ENCODE results near the gene PTGER1. TPM values are rescaled to one million over a fixed set of nuclear protein-coding genes. Genes with fewer than 3 reads are reported as not detected.
A peak's percentile ranks its signal among the peaks of the same experiment; 100 is the strongest.

PTGER1 gene
- total and polyA plus RNA-seq, 9 of the 15 experiments (the other 6 are each of a cell fraction or from before 2014, with no cell fraction given), result 0.06 to 0.36 (median 0.31) TPM; not detected in 5

DNA sequence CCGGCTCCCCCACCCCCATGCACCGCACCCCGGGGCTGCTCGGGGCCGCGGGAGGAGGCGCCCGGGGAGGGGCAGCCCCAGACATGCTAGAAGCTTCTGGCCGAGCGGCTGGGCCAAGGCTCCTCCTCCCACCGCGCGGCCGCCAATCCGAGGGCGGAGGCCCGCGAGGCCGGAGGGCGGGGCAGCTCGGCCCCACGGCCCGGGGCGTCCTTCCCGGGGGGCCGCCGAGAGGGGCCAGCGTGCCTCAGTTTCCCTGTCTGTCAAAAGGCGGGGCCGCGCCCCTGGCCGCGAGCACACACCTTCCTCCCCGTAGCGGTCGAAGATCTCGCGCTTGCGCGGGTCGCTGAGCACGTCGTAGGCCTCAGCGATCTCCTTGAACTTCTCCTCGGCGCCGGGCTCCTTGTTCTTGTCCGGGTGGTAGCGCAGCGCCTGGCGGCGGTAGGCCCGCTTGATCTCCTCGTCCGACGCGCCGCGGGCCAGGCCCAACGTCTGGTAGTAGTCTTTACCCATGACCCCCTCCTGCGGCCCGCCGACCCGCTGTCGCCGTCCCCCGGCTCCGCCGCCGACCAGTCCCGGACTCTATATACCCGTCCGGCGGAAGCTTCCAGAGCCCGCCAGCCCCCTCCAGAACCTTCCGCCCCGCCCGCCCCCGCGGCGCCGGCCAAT is 42.8 kb upstream of the PTGER1 start, which contains the start of gene DNAJB1 (continued):
- TF ChIP-seq CBX3 (IDR thresholded peaks at IDR 0.05; ENCODE audit: borderline replicate concordance in 1 of 2, low read length in 2 of 2) (no peak), ZNF197 (CRISPR knock-in tag; IDR thresholded peaks at IDR 0.05; ENCODE audit: low read depth) (no peak), HDAC6 (IDR thresholded peaks at IDR 0.05; ENCODE audit: low read depth, low read length) (no peak), GATAD2B (IDR thresholded peaks at IDR 0.05; ENCODE audit: borderline replicate concordance) (peak; percentile 78; the same call in 1 of the 2 replicates), SRSF3 (IDR thresholded peaks at IDR 0.05; ENCODE audit: insufficient read depth, low read length) (no peak), SRSF1 (IDR thresholded peaks at IDR 0.05; ENCODE audit: low read depth, low read length) (no peak), DACH1 (IDR thresholded peaks at IDR 0.05; ENCODE audit: partially characterized antibody) (no peak), NCOA1 (IDR thresholded peaks at IDR 0.05; ENCODE audit: low read depth) (peak; percentile 43; the same call in 1 of the 2 replicates), E2F3 (CRISPR knock-in tag; IDR thresholded peaks at IDR 0.05) (no peak), ELF2 (CRISPR knock-in tag; IDR thresholded peaks at IDR 0.05) (no peak), TOE1 (IDR thresholded peaks at IDR 0.05; ENCODE audit: borderline replicate concordance) (no peak), TOE1 (CRISPR knock-in tag; IDR thresholded peaks at IDR 0.05; ENCODE audit: borderline replicate concordance, low read depth) (peak; percentile 83), RBM15 (IDR thresholded peaks at IDR 0.05; ENCODE audit: insufficient read depth, low read length) (no peak), CHD1 (IDR thresholded peaks at IDR 0.05; ENCODE audit: low read length) (peak; percentile 65)
- TF ChIP-seq, protein P1, sequence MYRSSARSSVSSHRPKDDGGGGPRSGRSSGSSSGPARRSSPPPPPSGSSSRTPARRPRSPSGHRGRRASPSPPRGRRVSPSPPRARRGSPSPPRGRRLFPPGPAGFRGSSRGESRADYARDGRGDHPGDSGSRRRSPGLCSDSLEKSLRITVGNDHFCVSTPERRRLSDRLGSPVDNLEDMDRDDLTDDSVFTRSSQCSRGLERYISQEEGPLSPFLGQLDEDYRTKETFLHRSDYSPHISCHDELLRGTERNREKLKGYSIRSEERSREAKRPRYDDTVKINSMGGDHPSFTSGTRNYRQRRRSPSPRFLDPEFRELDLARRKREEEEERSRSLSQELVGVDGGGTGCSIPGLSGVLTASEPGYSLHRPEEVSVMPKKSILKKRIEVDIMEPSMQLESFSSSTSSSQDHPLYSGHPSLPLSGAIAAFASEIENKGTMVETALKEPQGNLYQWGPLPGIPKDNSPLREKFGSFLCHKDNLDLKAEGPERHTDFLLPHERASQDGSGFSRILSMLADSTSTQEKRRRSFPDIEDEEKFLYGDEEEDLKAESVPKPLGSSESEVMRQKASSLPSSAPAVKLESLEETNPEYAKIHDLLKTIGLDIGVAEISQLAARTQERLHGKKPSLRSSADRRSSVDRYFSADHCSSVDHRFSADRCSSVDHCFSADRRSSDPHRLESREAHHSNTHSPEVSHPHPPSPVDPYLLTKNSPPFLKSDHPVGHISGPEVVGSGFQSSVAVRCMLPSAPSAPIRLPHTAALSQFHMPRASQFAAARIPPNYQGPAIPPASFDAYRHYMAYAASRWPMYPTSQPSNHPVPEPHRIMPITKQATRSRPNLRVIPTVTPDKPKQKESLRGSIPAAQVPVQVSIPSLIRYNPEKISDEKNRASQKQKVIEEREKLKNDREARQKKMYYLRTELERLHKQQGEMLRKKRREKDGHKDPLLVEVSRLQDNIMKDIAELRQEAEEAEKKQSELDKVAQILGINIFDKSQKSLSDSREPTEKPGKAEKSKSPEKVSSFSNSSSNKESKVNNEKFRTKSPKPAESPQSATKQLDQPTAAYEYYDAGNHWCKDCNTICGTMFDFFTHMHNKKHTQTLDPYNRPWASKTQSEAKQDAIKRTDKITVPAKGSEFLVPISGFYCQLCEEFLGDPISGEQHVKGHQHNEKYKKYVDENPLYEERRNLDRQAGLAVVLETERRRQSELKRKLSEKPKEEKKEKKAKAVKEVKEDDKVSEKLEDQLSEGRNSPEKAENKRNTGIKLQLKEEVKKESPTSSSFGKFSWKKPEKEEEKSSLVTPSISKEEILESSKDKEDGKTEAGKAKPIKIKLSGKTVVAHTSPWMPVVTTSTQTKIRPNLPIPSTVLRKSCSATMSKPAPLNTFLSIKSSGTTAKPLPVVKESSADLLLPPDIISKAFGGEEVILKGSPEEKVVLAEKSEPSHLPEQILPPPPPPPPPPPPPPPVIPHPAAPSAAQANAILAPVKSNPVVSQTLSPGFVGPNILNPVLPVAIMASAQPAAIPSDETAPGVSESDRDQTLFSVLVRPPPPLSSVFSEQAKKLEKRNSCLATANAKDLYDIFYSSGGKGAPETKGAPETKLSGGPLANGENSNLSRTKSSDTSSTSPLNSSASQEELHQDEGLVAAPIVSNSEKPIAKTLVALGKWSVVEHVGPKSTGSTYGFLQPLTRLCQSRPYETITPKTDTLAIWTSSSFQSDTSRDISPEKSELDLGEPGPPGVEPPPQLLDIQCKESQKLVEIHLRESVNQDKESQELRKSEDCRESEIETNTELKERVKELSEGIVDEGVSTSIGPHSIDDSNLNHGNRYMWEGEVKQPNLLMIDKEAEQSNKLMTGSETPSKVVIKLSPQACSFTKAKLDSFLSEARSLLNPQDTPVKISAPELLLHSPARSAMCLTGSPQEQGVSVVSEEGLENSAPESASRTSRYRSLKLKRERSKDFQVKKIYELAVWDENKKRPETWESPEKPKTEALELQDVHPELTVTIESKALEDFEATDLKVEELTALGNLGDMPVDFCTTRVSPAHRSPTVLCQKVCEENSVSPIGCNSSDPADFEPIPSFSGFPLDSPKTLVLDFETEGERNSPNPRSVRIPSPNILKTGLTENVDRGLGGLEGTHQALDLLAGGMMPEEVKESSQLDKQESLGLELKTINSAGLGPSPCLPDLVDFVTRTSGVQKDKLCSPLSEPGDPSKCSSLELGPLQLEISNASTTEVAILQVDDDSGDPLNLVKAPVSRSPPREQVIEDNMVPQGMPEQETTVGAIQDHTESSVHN (IDR thresholded peaks at IDR 0.05; ENCODE audit: borderline replicate concordance in 1 of 2, low read depth in 1 of 2), result no peak
- TF ChIP-seq, protein P2, sequence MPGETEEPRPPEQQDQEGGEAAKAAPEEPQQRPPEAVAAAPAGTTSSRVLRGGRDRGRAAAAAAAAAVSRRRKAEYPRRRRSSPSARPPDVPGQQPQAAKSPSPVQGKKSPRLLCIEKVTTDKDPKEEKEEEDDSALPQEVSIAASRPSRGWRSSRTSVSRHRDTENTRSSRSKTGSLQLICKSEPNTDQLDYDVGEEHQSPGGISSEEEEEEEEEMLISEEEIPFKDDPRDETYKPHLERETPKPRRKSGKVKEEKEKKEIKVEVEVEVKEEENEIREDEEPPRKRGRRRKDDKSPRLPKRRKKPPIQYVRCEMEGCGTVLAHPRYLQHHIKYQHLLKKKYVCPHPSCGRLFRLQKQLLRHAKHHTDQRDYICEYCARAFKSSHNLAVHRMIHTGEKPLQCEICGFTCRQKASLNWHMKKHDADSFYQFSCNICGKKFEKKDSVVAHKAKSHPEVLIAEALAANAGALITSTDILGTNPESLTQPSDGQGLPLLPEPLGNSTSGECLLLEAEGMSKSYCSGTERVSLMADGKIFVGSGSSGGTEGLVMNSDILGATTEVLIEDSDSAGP (CRISPR knock-in tag; IDR thresholded peaks at IDR 0.05), result no peak
- TF ChIP-seq, protein P3, sequence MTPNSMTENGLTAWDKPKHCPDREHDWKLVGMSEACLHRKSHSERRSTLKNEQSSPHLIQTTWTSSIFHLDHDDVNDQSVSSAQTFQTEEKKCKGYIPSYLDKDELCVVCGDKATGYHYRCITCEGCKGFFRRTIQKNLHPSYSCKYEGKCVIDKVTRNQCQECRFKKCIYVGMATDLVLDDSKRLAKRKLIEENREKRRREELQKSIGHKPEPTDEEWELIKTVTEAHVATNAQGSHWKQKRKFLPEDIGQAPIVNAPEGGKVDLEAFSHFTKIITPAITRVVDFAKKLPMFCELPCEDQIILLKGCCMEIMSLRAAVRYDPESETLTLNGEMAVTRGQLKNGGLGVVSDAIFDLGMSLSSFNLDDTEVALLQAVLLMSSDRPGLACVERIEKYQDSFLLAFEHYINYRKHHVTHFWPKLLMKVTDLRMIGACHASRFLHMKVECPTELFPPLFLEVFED (CRISPR knock-in tag; conservative IDR thresholded peaks at IDR 0.05), result no peak
